B cell (primary cell): ENCODE measurements around the gene DPH2. TPM values are rescaled to one million over a fixed set of nuclear protein-coding genes. Genes with fewer than 3 reads are reported as not detected.

Experiments
- ATAC-seq: fragments of 200-7000 bp; cut with Tn5 transposase; one replicate; pipeline ENCODE4 v1.10.0; 2021; ENCODE audit warnings: low read depth, mild to moderate bottlenecking, moderate number of reproducible peaks, moderate library complexity
- CTCF ChIA-PET: fragments of 350-600 bp; sonication (Branson Sonifier 250); formaldehyde crosslinking; loops from one replicate; lab custom pipeline; 2021; ENCODE audit warnings: antibody characterized with exemption, inconsistent platforms; lab: Charles Lee
- POLR2A ChIA-PET: fragments of 350-600 bp; sonication (Branson Sonifier 250); formaldehyde crosslinking; loops from one replicate; lab custom pipeline; 2021; ENCODE audit warnings: antibody characterized with exemption; lab: Charles Lee
- DNase-seq: peaks from one replicate; pipeline ENCODE4 v3.0.0; 2013
- H2AFZ ChIP-seq: 2 replicates; pipeline ENCODE4 v1.6.1; 2012; ENCODE audit warnings: mild to moderate bottlenecking, low read depth, low read length; ENCODE audit not compliant: insufficient read depth, poor library complexity, severe bottlenecking
- H3K27ac ChIP-seq, 2 donors: 1 replicate in 1 of 2; 2 replicates in 1 of 2; pipeline ENCODE4 v1.5.1; 2012 to 2013; ENCODE audit warnings: low read length in 2 of 2, mild to moderate bottlenecking in 2 of 2, moderate library complexity in 1 of 2
- H3K27me3 ChIP-seq, 4 experiments: fragments of 200-600 bp in 1 of 4; sonication (generic) in 1 of 4; replicated peaks in 1 of 4; 1 replicate in 2 of 4; 2 replicates in 2 of 4; pipeline versions ENCODE4 v1.6.1 to v1.7.0; 2013 to 2016; ENCODE audit warnings: low read length in 3 of 4, mild to moderate bottlenecking in 2 of 4, mixed read lengths in 1 of 4, moderate library complexity in 1 of 4; ENCODE audit not compliant: insufficient read depth in 4 of 4, control insufficient read depth in 3 of 4; ENCODE audit errors: control extremely low read depth in 1 of 4
- H3K36me3 ChIP-seq, 2 experiments: replicated peaks in 1 of 2; 1 replicate in 1 of 2; 2 replicates in 1 of 2; pipeline versions ENCODE4 v1.6.1 to v1.7.1; 2013; ENCODE audit warnings: low read length in 1 of 2; ENCODE audit not compliant: insufficient read depth in 2 of 2, control insufficient read depth in 1 of 2; ENCODE audit errors: control extremely low read depth in 1 of 2, extremely low read depth in 1 of 2
- H3K4me1 ChIP-seq, 2 donors: fragments of 200-600 bp in 1 of 2; sonication (generic) in 1 of 2; 1 replicate in 1 of 2; 2 replicates in 1 of 2; pipeline versions ENCODE4 v1.5.1 to v1.6.1; 2013 to 2017; ENCODE audit warnings: low read length in 2 of 2; ENCODE audit not compliant: control insufficient read depth in 2 of 2, insufficient read depth in 2 of 2
- H3K4me2 ChIP-seq: replicated peaks from 2 replicates; pipeline ENCODE3; 2012; ENCODE audit warnings: mild to moderate bottlenecking, low read depth, low read length; ENCODE audit not compliant: poor library complexity, severe bottlenecking
- H3K4me3 ChIP-seq, 5 experiments: fragments of 200-600 bp in 1 of 5; sonication (generic) in 1 of 5; 1 replicate in 3 of 5; 2 replicates in 2 of 5; pipeline versions ENCODE4 v1.5.1 to v1.7.0; 2011 to 2016; ENCODE audit warnings: low read length in 4 of 5, mild to moderate bottlenecking in 4 of 5, low read depth in 2 of 5, control low read depth in 1 of 5, moderate library complexity in 1 of 5; ENCODE audit not compliant: insufficient read depth in 1 of 5; ENCODE audit errors: control extremely low read depth in 1 of 5, extremely low read depth in 1 of 5
- H3K79me2 ChIP-seq: fragments of 200-600 bp; sonication (generic); one replicate; pipeline ENCODE4 v1.6.0; 2016; ENCODE audit warnings: low read length; ENCODE audit not compliant: control insufficient read depth, insufficient read depth
- H3K9ac ChIP-seq: fragments of 200-600 bp; sonication (generic); 2 replicates; pipeline ENCODE4 v1.6.1; 2017; ENCODE audit warnings: mild to moderate bottlenecking, low read length, moderate library complexity
- H3K9me3 ChIP-seq, 3 donors: one replicate each; pipeline versions ENCODE4 v1.6.1 to v1.7.1; 2013; ENCODE audit warnings: low read length in 2 of 3; ENCODE audit not compliant: control insufficient read depth in 2 of 3, insufficient read depth in 1 of 3; ENCODE audit errors: control extremely low read depth in 1 of 3
- H4K20me1 ChIP-seq: 2 replicates; pipeline ENCODE4 v1.6.0; 2012; ENCODE audit warnings: mild to moderate bottlenecking, low read length; ENCODE audit not compliant: insufficient read depth, control insufficient read depth, poor library complexity, severe bottlenecking
- H3K27ac Mint-ChIP-seq: one replicate; pipeline ENCODE4 v1.8.0; 2021; ENCODE audit warnings: mixed read lengths
- H3K27me3 Mint-ChIP-seq: one replicate; pipeline ENCODE4 v1.8.0; 2021; ENCODE audit warnings: mixed read lengths
- H3K4me1 Mint-ChIP-seq: one replicate; pipeline ENCODE4 v1.8.0; 2021; ENCODE audit warnings: mixed read lengths
- H3K4me3 Mint-ChIP-seq: one replicate; pipeline ENCODE4 v1.8.0; 2021; ENCODE audit warnings: mixed read lengths
- H3K9me3 Mint-ChIP-seq: one replicate; pipeline ENCODE4 v1.8.0; 2022; ENCODE audit warnings: mixed read lengths; ENCODE audit not compliant: insufficient read depth
- EZH2 ChIP-seq: IDR thresholded peaks from 2 replicates; pipeline ENCODE4 v1.6.1; 2012; ENCODE audit warnings: borderline replicate concordance, low read depth, mild to moderate bottlenecking, moderate library complexity, low read length; ENCODE audit not compliant: insufficient read depth, poor library complexity, severe bottlenecking
- WGBS: methylation state at CpG from one replicate; pipeline ENCODE4 v1.1.5; 2013; ENCODE audit warnings: missing lambda C conversion rate; ENCODE audit not compliant: insufficient coverage; 5-methylcytosine and 5-hydroxymethylcytosine counted together
- intact Hi-C: fragments of 100-400 bp; cut with micrococcal nuclease; formaldehyde crosslinking; loops from one replicate; pipeline ENCODE4 v1.10.0; 2022
- polyA plus RNA-seq: library from polyadenylated mRNA; depleted of rRNA; stranded (reverse); fragments of >200 nt; gene quantifications from 2 replicates; pipeline ENCODE4 v1.2.3, GENCODE V29; 2012
- total RNA-seq, 2 donors: library from RNA; stranded (reverse); fragments of 120-200 nt in 1 of 2; gene quantifications; 1 replicate in 1 of 2; 2 replicates in 1 of 2; pipeline versions ENCODE4 v1.2.3 to v1.2.4, GENCODE V29; 2013 to 2022
- TF ChIP-seq, protein P1 (sequence below): fragments of 200-600 bp; IDR thresholded peaks from one replicate; pipeline ENCODE4 v1.8.0; 2022; ENCODE audit warnings: antibody characterized with exemption, mild to moderate bottlenecking

The DPH2 gene
- total and polyA plus RNA-seq, 2 donors (not counting 1 experiment from before 2014, with no cell fraction given), result 30.5 to 71.9 TPM

GRCh38 chr1:43937179-43937865 lies 32.5 kb upstream of the DPH2 start:
- no peak overlapping the region for H3K27ac Mint-ChIP-seq
- no peaks in the 10 kb centered on the region for H3K9me3 Mint-ChIP-seq
- Histone ChIP-seq H3K27ac (no peak overlapping the region), H3K79me2 (no peaks in the 10 kb centered on the region), H3K36me3 (no peaks in the 10 kb centered on the region), H2AFZ (no peak overlapping the region), H3K4me3 (no peak overlapping the region), H3K9me3 (peaks cover 0 to 14% (median 0%) of the 10 kb centered on the region in 3 donors), H3K9ac (no peak overlapping the region), H4K20me1 (no peaks in the 10 kb centered on the region), H3K4me1 (peaks cover 29 to 30% of the 10 kb centered on the region in 2 donors), H3K4me2 (no peak overlapping the region), H3K27me3 (peaks cover 0 to 44% (median 23%) of the 10 kb centered on the region in 4 experiments)
- 92% methylated on average over 5 of the region's 8 CpGs for WGBS
- H3K4me1 Mint-ChIP-seq, result peaks cover 21% of the 10 kb centered on the region
- intact Hi-C loops, result no loop called here
- ChIA-PET POLR2A (no interaction called here), CTCF (interaction anchor here (1.4 to 10.3 kb wide), 3 partner anchors 9 to 173 kb away, joined by 3 to 118 read pairs (median 5); no protein-coding TSS in a partner anchor)
- no peak for ATAC-seq
- peaks cover 26% of the 10 kb centered on the region for H3K27me3 Mint-ChIP-seq
- peak overlapping the region; percentile 23 for H3K4me3 Mint-ChIP-seq
- DNase-seq, result no peak
- TF ChIP-seq, protein P1, sequence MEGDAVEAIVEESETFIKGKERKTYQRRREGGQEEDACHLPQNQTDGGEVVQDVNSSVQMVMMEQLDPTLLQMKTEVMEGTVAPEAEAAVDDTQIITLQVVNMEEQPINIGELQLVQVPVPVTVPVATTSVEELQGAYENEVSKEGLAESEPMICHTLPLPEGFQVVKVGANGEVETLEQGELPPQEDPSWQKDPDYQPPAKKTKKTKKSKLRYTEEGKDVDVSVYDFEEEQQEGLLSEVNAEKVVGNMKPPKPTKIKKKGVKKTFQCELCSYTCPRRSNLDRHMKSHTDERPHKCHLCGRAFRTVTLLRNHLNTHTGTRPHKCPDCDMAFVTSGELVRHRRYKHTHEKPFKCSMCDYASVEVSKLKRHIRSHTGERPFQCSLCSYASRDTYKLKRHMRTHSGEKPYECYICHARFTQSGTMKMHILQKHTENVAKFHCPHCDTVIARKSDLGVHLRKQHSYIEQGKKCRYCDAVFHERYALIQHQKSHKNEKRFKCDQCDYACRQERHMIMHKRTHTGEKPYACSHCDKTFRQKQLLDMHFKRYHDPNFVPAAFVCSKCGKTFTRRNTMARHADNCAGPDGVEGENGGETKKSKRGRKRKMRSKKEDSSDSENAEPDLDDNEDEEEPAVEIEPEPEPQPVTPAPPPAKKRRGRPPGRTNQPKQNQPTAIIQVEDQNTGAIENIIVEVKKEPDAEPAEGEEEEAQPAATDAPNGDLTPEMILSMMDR, result no peak
- TF ChIP-seq EZH2, result no peak

DNA sequence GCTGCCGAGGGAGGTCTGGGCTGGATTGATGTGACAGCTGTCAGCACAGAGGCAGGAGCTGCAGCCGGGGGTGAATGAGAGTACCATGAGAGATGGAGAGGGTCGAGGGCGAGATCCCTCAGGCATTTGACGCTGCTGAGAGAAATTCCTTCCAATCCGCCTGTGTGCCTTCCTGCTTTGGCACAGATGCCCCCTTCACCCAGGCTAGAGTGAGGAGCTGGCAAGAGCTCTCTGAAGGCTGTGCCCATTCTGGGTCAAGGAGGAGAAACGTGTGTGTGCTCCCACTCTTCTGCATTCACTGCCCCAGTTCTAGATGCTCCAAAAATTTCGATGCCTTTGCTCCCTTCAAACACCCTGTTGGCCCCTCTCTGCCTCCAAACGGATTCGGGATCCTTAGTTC lies 31.4 kb upstream of the DPH2 start:
- WGBS, result 95% methylated on average over 10 of the region's 10 CpGs
- intact Hi-C loops, result no loop called here

More for the DNA sequence above, 31.4 kb upstream of the DPH2 start:
- Histone ChIP-seq H3K9me3 (peaks cover 0 to 14% (median 0%) of the 10 kb centered on the region in 3 donors), H3K79me2 (no peaks in the 10 kb centered on the region), H2AFZ (no peak overlapping the region), H4K20me1 (no peaks in the 10 kb centered on the region), H3K4me1 (peaks cover 25% of the 10 kb centered on the region in 2 donors), H3K36me3 (no peaks in the 10 kb centered on the region), H3K27me3 (peaks cover 0 to 37% (median 18%) of the 10 kb centered on the region in 4 experiments), H3K27ac (no peak overlapping the region), H3K4me2 (no peak overlapping the region), H3K4me3 (no peak overlapping the region), H3K9ac (no peak overlapping the region)
- peaks cover 17% of the 10 kb centered on the region for H3K4me1 Mint-ChIP-seq
- no peaks in the 10 kb centered on the region for H3K9me3 Mint-ChIP-seq
- TF ChIP-seq, protein P1, result no peak
- TF ChIP-seq EZH2, result no peak
- no peak for ATAC-seq
- DNase-seq, result no peak
- H3K27ac Mint-ChIP-seq, result no peak overlapping the region
- H3K27me3 Mint-ChIP-seq, result peaks cover 17% of the 10 kb centered on the region
- POLR2A ChIA-PET, result no interaction called here
- no peak overlapping the region for H3K4me3 Mint-ChIP-seq
- CTCF ChIA-PET, result interaction anchor here (1.4 to 10.3 kb wide), 3 partner anchors 7 to 174 kb away, joined by 3 to 118 read pairs (median 5); no protein-coding TSS in a partner anchor
